IMR-90 (cell line): ENCODE measurements around the gene CEP83.

Experiments used
- RAD21 ChIP-seq: IDR thresholded peaks from 2 replicates; pipeline ENCODE4 v1.6.1; 2012; ENCODE audit warnings: low read length, improper control_type of control experiment
- SMC3 ChIP-seq: fragments of 150-350 bp; IDR thresholded peaks from 2 replicates; pipeline ENCODE4 v1.6.1; 2016; ENCODE audit warnings: low read depth, mild to moderate bottlenecking, antibody characterized with exemption, low read length, moderate library complexity
- TF ChIP-seq, protein P1 (sequence below): conservative IDR thresholded peaks from 2 replicates; pipeline ENCODE4 v1.5.1; 2012; ENCODE audit warnings: mild to moderate bottlenecking, low read depth, low read length, improper control_type of control experiment

DNA sequence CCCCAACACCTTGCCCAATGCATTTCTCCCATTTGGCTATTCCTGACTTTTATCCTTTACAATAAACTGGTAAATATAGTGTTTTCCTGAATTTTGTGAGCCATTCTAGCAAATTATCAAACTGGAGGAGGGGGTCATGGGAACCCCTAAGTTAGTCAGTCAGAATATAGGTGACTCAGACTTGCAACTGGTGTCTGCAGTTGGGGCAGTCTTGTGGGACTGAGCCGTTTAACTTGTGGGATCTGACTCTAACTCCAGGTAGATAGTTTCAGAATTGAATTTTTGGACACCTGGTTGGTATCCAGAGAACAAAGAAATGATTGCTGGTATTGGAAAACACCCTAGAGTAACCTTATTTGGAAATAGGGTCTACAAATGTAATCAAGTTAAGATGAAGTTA lies 133.4 kb downstream of the CEP83 start:
- TF ChIP-seq SMC3: no peak
- TF ChIP-seq, protein P1, sequence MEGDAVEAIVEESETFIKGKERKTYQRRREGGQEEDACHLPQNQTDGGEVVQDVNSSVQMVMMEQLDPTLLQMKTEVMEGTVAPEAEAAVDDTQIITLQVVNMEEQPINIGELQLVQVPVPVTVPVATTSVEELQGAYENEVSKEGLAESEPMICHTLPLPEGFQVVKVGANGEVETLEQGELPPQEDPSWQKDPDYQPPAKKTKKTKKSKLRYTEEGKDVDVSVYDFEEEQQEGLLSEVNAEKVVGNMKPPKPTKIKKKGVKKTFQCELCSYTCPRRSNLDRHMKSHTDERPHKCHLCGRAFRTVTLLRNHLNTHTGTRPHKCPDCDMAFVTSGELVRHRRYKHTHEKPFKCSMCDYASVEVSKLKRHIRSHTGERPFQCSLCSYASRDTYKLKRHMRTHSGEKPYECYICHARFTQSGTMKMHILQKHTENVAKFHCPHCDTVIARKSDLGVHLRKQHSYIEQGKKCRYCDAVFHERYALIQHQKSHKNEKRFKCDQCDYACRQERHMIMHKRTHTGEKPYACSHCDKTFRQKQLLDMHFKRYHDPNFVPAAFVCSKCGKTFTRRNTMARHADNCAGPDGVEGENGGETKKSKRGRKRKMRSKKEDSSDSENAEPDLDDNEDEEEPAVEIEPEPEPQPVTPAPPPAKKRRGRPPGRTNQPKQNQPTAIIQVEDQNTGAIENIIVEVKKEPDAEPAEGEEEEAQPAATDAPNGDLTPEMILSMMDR: no peak
- no peak for TF ChIP-seq RAD21
